NOMO-1 treated with DMSO at 0.1 percent for 48 hours (cell line): ENCODE results near the gene JPH3.

Experiments
- DNase-seq: peaks from one replicate; lab custom pipeline; 2025; ENCODE audit not compliant: unreplicated experiment; lab: John Stamatoyannopoulos, UW

The JPH3 gene

DNA sequence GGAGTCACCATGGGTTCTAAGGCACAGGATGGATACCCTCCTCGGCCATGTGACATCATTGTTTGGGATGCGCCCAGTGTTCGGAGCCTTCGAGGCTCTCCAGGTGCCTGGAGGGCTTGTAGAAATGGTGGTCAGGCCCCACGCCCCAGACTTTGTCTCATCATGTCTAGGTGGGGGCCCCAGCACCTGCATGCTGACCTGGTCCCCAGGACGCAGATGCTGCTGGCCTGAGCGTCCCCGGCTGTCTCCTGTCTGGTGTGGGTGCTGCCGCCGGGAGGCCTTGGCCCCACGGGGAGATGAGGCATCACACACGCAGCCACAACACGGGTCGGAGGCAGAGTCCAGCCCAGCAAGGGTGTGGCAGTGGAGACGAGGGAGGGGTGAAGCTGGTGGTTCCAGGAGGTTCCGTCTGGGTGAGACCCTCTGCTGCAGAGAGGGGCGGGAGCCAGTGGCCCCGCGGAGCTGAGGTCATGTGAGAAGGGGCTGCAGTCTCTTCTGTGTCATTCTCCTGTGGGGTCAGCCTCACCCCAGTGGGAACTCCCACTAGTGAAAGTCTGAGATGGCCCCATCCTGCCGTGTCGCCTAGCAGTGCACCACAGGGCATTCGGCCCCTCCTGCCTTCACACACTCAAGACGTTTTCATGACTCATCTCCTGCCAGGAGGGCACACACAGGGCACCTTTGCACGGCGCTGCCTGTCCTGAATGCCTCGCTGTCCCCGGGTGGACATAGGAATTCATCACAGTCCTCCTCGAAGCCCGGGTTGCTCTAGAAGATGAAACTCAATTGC is 46.6 kb downstream of the JPH3 start:
- no peak for DNase-seq

DNA sequence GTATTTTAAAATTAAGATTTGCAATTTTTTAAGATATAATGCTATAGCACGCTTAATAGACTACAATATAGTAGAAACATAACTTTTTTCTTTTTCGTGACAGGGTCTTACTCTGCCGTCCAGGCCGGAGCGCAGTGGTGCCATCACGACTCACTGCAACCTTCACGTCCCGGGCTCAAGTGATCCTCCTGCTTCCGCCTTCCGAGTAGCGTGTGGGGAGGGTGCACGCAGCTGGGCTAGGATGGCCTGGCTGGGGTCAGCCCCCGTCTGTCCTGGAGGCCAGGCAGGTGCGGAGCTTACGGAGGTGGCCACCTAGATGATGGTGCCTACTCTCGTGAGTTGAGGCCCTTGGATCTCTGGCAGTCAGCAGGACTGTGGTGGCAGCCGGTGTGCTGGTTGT is 50.1 kb downstream of the JPH3 start:
- no peak for DNase-seq

DNA sequence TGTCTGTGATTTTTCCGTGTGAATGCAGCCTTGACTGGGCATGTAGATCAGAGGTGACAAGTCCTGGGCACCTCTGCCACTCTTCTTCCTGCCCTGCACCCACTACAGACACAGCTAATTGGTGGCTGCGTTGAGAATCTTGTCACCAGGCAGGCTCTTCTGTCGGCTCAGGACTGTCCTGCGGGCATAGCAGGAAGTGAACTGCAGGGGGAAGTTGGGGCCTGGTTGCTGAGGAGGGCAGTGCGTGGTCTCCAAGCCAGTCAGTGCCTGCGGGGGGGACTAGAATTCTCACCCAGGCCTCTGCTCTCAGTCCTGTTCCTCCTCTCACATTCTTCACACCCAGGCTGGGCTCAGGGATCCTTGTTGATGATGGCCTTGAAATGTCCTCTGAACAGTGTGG is 50.5 kb downstream of the JPH3 start:
- DNase-seq, result no peak

DNA sequence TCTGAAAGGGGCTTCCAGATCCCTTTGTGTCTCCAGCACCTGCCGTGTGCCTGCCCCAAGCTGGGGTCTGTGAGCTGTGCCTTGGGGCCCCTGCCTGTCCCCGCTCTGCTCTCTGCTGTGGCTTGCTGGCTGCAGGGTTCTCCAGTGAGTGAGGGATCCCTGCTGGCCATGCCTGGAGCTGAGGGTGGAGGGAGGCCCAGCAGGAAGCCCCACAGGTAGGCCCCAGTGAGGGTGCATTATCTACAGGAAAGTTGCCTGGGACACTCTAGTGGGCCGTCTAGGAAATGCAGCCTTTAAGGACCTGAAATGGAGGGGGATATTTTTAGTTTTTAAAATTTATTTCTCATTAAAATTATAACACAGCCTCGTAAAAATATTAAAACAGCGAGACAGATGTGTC is 50.9 kb downstream of the JPH3 start:
- no peak for DNase-seq

DNA sequence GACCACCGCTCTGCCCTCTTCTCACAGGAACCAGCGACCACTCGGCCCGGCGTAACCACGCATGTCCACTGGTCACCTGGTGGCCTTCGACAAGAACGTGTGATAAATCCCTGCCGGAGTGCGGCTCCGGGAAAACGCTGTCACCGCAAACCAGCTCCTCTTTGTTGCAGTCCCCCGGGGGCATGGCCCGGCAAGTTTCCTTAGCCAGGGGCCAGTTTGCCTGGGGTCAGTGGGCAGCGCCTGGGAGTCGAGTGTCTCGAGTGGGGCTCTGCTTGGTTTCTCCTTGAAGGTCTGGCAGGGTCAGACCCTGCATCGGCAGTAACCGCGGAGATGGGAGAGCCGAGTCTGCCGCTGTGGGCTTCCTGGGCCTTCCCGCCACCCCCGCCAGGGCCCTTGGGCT is 52.5 kb downstream of the JPH3 start:
- DNase-seq, result no peak

DNA sequence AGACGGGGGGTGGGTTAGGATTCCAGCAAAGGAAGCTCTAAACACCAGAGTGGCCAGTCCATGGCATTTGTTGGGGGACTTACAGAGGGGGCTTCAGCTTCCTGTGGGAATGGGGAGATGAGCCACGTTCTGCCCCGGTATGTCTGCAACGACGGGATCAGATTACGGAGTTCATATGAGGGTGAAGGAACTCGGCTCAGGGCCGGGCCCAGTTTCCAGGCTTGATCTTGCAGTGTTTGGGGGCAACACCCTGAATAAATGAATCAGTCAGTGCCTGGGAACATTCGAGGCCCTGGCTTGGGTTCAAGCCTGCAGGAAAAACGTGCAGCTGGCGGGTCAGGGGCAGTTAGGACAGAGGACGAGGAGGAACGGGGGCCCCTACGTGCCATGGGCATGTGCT is 54.0 kb downstream of the JPH3 start:
- DNase-seq, result no peak

DNA sequence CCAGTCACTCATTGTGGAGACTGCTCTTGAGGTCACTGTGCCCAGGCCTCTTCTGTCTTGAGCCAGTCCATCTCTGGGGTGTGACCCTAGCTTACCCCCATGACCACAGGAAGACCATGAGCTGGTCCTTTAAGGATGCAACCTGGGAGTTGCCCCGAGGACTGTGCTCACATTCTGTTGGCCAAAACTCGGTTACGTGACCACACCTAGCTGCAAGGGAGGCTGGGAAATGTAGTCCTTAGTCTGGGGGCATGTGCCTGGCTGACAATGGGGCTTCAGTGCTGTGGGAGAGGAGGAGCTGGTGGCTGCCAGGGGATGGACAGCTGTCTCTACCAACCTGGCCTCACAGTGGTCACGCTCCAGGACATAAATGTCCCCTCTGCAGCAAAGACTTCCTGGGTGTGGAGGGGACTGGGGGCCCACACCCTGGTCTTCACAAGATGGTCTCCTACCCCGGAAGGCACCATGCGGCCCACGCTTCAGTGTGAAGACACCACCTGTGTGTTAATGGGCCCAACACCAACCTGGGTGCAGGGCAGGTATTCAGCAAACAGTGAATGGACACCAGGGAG is 55.4 kb downstream of the JPH3 start:
- DNase-seq, result peak; percentile 17

DNA sequence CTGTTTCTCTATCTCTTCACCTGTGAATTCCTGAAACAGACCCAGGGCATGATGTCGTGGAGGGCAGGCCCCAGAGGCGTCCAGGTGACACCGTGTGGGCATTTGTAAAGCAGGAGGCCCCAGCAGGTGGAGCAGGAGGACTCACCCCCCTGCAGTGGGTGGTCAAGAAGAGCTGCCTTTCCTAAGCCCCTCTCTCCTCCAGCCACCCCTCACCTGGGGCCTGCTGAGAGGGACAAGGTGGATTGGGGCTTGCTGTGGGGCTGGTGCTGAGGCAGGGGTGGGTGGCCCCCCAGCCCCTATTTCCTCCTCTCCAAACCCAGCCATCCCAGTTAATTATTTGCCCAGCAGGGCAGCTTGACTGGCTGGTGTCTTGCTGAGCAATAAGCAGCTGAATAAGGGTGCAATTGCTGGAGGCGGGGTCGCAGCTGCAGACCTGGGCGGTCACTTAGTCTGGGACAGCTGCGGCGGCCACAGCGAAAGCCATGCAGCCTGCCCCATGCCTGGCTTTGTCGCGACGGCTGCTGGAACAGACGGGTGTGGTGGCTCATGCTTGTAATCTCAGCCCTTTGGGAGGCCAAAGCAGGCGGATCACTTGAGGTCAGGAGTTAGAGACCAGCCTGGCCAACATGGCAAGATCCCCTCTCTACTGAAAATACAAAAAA is 56.4 kb downstream of the JPH3 start:
- DNase-seq, result no peak

DNA sequence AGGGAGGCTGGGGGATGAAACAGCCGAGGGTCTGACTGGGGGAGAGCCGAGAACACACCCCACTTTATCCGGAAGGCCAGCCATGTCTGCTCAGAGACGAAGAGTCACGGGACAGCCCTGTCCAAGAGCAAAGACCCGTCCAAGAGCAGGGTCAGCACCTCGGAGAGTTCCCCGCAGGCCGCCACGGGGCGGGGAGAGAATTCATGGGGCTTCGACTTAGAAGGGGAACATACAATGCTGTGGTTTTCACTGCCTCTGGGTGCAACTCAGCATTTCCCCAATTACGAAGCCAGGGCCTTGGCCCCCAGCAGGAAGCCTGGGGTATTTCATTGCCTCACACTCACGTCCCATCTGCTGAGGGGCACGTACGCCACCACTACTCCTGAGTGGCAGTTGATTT is 59.3 kb downstream of the JPH3 start:
- peak; percentile 96 for DNase-seq

DNA sequence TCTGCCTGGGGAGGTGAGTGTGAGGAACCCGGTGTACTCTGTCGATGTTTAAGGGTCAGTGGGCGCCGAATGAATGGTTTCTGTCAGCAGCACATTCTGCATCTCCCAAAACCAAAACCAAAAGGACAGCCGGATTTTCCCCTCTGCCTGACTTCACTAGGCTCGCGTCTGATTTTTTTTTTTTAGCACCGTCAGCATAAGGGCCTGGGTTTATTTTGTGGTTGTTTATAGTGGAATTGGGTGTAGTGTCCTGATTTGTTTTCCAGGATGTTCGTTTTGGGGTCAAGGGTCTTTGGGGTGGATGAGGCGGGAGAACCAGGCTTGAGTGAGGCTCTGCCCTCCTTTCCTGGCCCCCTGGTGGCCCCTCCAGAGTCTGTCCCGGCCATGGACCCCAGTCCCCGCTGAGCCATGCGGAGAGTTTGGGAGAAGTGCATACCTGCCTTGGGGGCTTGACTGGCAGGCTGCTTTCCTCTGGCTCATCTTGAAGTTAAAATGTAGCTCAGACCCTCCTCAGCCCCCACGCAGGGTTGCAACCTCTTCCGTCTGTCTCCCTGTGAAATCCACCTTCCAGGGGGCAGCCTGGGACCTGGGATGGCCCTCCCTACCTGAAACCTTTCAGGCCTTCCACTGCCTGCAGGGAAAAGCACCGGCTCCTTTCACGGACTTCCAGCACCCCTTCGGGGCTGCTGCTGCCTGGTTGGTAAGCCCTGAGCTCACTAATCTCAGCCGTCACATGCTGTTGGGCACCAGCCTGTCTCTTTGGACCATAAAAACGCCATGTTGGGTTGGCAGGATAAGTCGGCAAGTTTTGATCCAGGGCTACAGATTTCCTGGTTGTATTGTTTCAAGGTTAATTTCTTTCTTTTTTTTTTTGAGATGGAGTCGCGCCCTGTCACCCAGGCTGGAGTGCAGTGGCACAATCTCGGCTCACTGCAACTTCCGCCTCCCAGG is 60.2 kb downstream of the JPH3 start:
- DNase-seq, result no peak

DNA sequence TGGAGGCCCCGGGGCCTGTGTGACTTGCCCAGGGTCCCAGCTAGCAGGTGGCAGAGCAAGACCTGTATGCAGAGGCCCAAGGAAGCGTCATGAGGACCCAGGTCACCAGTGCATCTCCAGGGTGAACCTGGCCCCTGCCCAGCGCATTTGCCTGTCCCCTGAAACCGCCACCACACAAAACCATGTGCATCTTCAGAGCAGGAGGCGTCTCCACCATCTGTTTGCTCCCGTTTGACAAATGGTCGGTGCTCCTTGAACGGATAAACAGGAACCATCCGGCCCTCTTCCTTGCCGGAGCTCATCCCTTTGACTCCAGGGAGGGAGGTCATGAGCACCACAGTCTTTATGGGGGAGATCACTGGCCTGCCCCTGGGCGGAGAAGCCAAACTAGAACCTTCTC is 62.5 kb downstream of the JPH3 start:
- DNase-seq, result no peak

DNA sequence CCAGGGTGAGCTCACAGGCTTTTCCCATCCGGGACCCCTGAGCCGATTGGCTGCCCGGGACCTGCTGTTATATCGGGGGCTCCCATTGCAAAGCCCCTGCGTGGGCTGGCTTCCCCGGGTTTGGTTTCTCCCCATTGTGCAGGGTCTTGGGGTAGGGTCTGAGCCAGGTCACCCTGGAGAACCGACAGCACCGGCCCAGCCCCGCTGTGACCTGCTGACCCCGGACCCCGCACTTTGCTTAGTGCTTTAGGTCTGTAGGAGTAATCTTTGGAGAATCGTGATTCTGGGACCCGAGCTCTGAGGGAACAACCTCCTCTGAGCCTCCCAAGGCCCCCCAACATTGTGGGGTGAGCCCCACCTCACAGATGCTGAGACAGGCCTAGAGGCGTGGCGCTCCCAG is 62.9 kb downstream of the JPH3 start:
- no peak for DNase-seq

DNA sequence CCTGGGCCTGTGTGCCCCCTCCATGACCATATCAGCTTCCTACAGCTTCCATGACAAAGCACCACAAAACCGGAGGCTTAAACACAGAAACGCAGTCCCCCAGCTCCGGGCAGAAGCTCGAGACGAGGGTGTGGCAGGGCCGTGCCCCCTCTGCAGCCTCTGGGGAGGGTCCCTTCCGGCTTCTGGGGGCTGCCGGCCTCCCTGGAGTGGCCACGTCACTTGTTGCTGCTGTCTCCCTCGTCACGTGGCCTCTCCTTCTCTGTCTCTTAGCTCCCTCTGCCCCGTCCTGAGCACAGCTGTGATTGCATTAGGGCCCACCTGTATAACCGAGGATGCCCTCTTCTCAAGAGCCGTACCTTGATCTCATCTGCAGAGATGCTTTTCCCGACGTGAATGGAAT is 64.6 kb downstream of the JPH3 start:
- no peak for DNase-seq

DNA sequence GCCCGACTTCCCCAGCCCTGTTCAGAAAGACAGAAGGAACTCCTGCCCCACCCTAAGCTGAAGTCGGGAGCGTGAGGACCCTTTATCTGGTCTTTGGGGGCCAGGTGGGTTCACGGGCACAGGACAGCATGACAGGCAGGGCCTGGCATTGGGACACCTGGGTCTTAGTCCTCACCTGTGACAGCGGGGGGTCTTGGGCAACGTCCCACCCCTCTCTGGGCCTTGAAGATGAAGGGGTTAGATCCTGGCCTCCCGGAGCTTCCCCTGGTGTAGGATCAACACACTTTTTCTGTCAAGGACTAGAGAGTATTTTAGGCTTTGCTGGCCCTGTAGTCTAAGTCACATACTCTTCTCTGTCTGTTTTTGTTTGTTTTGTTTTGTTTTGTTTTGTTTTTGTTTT is 65.1 kb downstream of the JPH3 start:
- DNase-seq, result no peak

DNA sequence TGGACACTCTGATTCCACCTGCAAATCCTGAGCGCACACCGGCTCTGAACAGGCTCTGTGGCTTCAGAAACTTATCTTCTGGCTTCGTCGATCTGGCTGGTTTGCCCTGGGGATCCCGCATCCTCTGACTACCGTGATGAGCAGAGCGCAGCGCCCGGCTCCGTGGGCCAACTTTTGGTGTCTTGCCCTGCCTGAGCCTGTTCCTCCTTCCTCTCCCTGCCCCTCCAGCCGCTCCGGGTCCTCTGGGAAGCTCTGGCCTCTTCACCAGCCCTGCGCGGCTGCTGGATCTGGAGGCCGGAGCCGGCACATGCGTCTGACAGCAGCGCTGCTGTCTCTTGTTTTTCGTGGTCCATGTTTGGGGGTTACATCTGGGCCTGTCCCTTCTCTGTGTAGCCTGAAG is 65.6 kb downstream of the JPH3 start:
- DNase-seq, result no peak

DNA sequence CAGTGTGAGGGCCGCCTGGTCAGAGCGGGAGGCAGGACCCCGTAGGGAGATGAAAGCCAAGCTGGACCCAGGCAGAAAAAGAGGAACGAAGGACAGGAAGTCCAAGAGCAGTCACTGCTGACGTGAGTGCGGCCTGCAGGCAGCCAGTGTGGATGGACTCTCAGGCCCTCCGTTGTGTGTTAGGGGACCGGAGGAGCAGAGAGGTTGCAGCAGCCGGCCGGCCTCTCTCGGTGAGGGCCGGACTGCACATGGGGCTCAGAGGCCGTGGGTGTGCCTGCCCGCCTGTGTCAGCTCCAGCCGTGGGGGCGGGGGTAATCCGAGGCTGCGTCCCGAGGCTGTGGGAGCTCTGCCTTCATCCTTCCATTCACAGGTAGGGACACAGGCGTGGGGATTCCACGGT is 67.4 kb downstream of the JPH3 start:
- no peak for DNase-seq

DNA sequence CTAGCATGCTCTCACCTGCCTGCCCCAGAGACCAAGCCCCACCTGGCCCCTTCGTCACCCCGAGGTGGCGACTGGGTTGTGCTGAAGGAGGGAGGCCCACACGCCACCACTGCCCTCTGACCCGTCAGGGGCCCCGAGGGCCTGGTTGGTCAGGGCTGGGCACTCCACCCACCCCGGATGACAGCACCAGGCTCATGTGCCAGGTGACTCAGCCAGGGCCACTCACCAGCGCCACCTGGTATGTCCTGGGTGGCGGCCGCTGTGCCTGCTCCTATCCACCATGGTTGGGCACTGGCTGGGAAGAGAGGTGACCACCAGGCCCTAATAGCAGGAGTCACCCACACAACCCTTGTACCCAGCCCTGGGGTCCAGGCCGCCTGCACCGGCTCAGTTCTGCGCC is 68.9 kb downstream of the JPH3 start:
- DNase-seq, result no peak

DNA sequence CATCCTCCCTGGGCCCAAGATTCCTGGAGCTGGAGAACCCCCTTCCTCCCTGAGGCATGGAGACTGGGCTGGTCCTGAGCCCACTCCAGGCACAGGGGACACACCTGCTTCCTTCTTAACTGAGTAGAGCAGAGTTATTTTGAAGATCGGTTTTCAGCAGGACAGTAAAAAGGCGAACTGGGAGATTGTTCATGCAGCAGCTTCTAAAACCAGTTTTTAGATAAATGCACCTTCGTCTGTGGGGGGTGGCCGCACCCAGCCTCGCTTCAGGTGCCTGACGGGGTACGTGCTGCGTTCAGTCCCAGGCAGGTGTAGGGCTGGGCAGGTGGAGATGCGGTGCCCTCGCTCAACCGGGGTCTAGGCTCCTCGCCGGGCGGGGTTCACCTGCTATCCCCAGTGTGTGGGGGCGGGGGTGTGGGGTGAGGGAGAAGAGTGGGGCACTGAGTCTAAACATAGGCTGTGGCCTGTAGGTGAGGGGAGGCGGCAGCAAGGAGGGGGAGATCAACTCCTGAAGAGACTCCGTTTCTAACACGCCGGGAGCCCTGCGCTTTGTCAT is 69.5 kb downstream of the JPH3 start:
- DNase-seq, result no peak

DNA sequence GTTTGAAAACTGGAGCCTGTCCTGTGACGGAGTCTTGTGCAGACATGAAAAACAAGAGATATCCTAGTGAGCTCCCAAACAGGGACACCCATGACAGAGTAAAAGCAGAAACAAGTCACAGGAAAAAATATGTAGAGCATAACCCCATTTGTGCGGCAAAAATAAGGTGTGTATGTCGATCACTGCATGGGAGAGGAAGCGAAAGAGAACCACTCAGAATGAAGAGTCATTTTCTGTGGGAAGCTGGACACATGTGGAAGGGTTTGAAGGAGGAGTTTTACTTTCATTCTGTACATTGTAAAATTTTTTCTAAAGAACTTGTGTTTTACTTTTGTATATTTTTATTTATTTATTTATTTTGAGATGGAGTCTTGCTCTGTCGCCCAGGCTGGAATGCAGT is 72.1 kb downstream of the JPH3 start:
- DNase-seq, result peak; percentile 74

DNA sequence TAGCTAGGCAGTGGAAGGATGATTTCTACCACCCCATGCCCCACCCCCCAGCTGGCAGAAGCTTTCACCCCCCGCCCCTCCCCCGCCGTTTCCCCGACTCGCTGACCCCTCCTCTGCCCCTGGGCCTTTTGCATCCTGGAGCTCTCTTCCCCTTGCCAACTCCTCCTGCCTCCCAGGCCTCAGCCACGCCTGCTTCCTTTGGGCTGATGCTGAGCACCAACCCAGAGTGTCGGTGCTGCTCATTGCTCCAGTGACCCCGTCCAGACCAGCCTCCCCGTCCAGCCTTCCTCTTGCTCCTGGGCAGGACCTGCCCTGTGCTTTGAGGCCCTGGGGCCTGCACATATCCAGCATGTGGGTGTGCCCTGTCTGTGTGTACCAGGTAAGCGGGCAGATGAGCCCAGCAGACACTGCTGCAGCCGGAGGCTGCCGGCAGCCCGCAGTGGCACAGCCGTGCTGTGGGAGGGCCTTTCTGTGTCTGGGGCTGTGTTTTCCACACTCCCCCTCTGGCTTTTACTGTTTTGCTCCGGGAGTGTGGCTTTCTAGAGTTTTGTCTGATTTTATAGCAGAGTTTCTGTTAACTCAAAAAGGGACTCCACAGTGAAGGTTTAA is 72.9 kb downstream of the JPH3 start:
- no peak for DNase-seq

DNA sequence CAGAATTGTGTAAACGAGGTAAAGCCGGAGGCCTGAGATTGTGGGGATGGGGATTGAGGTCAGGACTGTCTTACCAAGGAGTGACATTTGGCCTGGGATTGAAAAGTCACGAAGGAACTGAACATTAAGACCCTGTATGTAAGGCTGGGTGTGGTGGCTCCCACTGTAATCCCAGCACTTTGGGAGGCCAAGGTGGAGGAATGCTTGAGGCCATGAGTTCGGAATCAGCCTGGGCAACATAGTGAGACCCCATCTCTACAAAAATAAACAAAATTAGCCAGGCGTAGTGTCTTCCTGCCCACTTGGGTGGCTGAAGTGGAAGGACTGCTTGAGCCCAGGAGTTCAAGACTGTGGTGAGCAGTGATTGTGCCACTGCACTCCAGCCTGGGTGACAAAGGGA is 75.5 kb downstream of the JPH3 start:
- no peak for DNase-seq
